Measurements from ENCODE around the gene SLC39A11.

DNA sequence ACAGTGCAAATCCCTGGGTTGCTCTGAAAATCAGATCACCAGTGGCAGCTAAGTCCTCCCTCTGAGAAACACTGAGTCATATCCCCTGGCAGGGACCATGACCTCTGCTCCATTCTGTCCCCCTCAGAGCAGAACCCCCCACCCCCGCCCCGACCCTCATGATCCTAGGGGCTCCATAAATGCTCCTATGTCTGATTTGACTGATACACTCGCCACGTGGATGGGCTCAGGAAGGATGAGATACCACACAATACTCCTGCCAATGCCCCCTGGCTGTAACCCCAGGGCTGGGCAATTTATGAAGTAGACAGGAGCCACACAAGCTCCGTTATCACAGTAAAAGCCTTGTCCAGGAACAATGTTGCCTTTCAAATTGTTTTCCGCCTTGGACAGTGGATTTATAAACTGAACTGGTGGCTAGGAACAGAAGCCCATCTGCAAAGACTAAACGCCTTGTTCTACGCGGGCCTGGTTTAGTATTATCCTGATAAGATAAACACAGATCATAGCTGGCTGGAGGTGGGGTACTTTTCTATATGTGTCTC lies 394.8 kb downstream of the SLC39A11 start:
- no peak for TF ChIP-seq POLR2AphosphoS5 (IDR thresholded peaks at IDR 0.05)
- no peak for TF ChIP-seq TAF1 (IDR thresholded peaks at IDR 0.05; ENCODE audit: low read depth)
